Left kidney (tissue), 2 donors: ENCODE data around the gene POLE. TPM values are rescaled to one million over a fixed set of nuclear protein-coding genes. Genes with fewer than 3 reads are reported as not detected.

Experiments
- DNase-seq: peaks from one replicate; pipeline ENCODE4 v3.0.0-alpha.2; 2013
- polyA plus RNA-seq: library from polyadenylated mRNA; unstranded; fragments of 120-200 nt; gene quantifications from one replicate; pipeline ENCODE4 v1.2.1, GENCODE V29; 2013; ENCODE audit not compliant: insufficient read length

Gene POLE
- polyA plus RNA-seq, 1 donor = 78.9 TPM

DNA sequence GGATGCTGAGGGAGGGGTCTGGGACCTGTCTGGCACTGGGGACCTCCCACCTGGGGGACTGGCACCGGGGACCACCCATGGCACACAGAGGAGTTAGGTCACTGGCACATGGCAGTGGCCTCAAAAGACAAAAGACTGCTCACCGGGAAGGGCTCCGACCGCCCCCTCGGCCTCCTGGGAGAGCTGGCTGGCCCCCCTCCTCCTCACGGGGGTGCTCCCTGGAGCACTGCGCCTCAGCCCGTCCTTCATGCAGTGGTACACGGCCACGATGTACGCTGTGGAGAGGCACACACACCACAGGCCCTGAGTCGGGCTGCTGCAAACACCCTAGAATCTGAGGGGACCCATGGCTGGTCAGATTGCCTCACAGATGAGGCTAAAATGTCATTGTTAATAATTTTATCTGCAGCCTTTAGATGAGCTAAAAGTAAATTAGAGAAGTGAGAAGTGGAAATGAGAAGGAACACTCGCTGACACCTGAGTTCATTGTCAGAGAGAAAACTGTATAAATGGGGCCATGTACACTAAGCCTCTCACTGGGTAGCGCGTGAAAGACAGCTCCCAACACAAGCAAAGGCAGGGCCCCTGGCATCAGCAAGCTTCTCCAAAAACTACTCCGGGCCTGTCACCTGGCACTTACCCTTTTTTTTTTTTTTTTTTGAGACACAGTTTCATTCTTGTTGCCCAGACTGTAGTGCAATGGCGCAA lies 54.5 kb downstream of the POLE start:
- DNase-seq = no peak

DNA sequence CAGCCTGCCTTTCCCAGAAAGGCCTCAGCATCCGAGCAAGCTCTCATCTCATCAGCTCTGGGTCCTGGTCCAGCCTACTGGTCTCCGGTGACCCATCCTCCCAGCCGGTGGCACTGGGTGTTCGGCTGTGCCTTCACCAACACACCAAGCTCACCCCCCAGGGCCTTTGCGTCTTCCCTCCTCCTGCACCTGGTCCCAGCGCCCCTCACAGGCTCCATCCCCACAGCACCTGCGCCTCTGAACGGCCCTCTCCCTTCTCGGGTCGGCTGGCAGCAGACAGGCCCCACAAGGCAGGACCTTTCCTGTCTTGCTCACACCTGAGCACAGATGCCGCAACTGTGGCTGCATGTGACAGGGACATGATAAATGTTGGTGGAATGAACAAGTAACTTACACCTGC lies 55.5 kb downstream of the POLE start:
- DNase-seq = no peak

DNA sequence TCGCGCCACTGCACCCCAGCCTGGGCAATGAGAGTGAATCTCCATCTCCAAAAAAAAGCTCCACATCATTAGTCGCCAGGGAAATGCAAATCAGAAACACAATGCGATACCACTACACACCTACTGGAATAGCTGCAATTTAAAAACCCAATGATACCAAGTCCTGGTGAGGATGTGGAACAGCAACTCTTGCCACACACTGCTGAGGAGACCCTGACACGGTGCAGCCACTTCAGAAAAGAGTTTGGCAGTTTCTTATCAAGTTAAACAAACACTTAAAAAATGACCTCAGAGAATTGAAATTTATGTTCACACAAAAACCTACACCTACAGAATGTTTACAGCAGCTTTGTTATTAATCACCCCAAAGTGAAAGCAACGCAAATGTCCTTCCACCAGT lies 56.5 kb downstream of the POLE start:
- no peak for DNase-seq

GRCh38 chr12:132629330-132629729 lies 57.8 kb downstream of the POLE start:
- no peak for DNase-seq

- no peak for DNase-seq
These were observed 61.3 kb downstream of the POLE start for GRCh38 chr12:132625731-132626430.

GRCh38 chr12:132624910-132625630 lies 62.1 kb downstream of the POLE start:
- no peak for DNase-seq

DNA sequence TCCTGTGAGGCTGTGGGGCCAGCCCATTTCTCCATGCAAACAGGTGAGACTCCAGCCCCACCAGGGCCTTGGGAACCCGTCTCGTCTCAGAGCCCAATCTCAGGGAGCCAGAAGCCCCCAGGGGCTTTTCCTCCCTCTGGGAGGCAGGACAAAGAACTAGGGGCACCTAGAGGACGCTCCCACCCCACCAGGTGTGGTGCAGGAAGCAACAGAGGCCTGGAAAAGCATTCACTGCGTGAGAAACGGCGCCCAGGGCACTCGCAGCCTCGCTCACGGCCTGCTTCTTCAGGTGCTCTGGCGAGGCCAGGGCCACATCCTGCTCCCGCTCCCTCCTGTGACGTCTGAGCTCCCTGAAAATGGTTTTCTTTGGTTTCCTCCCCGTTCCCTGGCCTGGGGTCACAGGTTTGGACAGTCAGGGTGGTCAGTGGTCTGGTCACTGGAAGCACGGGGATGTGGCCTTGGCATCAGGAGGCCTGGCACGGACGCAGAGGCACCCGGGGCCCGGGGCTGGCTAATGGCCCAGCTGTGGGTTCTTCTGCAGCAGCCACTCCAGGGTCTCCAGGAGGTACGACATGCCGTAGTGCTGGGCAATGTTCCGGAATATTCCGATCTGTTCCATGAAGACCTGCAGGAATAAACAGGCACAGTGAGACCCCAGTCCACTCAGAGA lies 62.8 kb downstream of the POLE start:
- no peak for DNase-seq

GRCh38 chr12:132623072-132623869 lies 63.9 kb downstream of the POLE start:
- no peak for DNase-seq

- DNase-seq = peak; percentile 85
These were observed 64.6 kb downstream of the POLE start for GRCh38 chr12:132622437-132623071.

DNA sequence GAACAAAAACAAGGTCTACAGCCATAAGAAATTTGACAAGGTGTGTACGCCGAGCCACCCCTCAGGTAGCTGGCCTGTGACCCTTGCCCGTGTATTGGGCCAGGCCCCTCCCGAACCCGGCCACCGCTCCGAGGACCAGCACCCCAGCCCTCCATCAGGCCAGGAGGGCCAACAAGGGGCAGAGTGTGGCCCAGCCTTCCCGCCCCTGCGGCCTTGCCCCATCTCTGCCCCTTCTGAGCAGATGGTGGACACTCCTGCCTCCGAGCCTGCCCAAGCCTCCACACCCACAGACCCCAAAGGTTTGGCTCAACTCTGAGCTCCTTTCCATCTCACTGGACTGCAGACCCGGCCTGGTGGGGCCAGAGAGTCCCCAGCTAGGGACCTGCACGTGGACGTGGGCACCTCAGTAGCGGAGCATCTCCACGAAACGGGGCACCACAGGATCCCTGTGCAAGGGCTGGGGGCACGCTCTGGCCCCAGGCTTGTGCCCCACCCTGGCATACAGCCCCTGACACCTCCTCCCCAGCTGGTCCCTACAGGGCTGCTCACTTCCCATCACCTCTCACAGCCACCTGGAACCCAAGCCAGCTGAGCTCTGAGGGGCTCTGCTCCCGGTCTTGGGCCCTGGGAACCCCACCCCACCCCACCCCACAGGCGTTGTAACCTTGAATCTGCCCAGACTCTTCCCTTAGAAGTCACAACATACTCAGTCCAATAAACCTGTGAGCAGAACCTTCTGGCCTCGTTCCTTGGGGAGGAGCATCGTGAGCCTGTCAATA lies 65.3 kb downstream of the POLE start:
- DNase-seq = no peak

DNA sequence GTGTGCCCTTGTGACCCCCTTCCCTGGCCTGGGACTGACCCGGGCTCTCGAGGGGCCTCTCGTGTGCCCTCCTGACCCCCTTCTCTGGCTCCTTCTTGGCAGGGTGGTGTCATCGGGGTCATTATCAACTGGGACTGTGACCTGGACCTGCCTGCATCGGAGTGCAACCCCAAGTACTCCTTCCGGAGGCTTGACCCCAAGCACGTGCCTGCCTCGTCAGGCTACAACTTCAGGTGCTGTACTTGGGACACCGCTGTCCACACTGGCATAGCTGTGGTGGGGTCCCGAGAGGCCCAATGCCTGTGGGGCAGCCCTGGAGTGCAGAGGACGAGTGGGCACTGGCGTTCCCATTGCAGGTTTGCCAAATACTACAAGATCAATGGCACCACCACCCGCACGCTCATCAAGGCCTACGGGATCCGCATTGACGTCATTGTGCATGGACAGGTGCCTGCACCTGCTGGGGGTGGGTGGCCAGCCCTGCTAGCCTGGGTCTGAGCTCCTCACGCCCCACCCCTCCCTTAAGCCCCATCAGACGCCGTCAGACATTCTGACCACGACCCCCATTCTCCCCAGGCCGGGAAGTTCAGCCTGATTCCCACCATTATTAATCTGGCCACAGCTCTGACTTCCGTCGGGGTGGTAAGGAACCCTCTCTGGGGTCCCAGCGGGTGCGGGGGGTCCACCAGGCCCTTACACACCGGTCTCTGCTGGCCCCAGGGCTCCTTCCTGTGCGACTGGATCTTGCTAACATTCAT lies 66.1 kb downstream of the POLE start:
- no peak for DNase-seq

- DNase-seq = no peak
These were observed 66.8 kb downstream of the POLE start for GRCh38 chr12:132620113-132620898.

DNA sequence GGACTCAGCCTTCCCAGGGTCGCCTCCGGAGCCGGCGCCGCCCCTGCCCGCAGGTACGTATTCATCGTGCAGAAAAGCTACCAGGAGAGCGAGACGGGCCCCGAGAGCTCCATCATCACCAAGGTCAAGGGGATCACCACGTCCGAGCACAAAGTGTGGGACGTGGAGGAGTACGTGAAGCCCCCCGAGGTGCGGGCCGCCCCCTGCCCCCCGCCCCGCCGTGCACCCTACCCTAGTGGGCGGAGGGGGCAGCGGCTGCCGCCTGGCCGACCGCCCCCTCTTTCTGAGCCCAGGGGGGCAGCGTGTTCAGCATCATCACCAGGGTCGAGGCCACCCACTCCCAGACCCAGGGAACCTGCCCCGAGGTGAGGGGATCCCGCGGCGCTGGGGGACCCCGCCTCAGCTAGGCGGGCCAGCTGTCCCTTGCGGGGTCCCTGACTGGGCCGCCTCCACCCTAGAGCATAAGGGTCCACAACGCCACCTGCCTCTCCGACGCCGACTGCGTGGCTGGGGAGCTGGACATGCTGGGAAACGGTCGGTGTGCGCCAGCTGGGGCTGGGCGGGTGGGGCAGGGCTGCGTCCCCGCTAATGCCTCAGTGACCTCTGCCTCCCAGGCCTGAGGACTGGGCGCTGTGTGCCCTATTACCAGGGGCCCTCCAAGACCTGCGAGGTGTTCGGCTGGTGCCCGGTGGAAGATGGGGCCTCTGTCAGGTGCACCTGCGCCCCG lies 67.6 kb downstream of the POLE start:
- DNase-seq = no peak

GRCh38 chr12:132619071-132619385 lies 68.1 kb downstream of the POLE start:
- no peak for DNase-seq

DNA sequence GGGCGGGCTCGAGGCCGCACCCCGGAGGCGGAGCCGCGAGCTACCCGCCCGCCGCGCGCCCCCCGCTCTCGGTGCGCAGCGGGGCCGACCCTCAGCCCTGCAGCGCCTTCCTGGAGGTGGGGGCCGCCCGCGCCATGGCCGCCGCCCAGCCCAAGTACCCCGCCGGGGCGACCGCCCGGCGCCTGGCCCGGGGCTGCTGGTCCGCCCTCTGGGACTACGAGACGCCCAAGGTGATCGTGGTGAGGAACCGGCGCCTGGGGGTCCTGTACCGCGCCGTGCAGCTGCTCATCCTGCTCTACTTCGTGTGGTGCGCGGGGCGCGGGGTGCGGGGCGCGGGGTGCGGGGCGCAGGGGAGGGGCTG lies 68.5 kb downstream of the POLE start, which contains the start of gene P2RX2:
TSS of gene P2RX2 (plus strand) at position 94 of the 361 bp plus-strand sequence. CDS start at position 135, 41 bp downstream.
- no peak for DNase-seq

GRCh38 chr12:132617822-132618682 lies 69.1 kb downstream of the POLE start:
- DNase-seq = no peak

GRCh38 chr12:132617135-132617701 lies 69.9 kb downstream of the POLE start:
- DNase-seq = no peak
